Embryonic facial prominence (tissue), 1 donor: ENCODE results near the gene TPCN2.
"Not testable (repeated sequence)": the region's sequence is repeated elsewhere in the genome, so short reads cannot be mapped to it uniquely, and the experiment has no call there.

ENCODE experiments used
- DNase-seq: peaks from one replicate; pipeline ENCODE4 v3.0.0-alpha.2; 2016; ENCODE audit errors: extremely low spot score

TPCN2 gene

DNA sequence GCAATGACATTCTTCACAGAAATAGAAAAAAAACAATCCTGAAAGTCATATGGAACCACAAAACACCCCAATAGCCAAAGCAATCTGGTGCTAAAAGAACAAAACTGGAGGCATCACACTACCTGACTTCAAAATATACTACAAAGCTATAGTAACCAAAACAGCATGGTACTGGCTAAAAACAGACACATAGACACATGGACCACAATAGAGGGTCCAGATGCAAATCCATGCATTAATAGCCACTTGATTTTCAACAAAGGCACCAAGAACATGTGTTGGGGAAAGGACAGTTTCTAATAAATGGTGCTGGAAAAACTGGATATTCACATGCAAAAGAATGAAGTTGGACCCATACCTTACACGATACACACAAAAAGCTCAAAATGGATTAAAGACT is 79.2 kb downstream of the TPCN2 start:
- DNase-seq = no peak

DNA sequence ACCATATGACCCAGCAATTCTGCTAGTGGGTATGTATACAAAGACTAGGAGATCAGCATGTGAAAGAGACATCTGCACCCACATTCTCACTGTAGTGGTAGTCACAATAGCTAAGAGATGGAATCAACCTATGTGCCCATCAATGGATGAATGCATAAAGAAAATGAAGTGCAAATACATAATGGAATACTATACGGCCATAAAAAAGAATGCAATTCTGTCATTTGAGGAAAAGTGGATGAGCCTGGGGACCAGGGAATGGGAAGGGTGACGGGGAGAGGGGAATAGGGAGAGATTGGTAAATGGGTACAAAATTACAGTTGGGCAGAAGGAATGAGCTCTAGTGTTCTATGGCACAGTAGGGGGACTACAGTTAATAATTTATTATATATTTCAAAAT is 80.3 kb downstream of the TPCN2 start:
- DNase-seq = no peak

DNA sequence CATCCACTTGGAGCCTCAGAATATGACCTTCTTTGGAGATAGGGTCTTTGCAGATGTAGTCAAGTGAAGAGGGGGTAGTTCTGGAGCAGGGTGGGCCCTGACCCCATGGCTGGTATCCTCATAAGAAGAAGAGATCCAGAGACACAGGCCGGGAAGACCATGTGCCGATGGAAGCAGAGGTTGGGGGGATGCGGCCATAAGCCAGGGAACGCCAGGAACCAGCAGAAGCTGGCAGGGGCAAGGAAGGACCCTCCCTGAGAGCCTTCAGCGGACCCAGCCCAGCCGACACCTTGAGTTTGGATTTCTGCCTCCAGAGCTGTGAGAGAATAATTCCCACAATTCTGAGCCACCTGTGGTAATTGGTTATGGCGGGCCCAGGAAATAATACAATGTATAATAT is 80.9 kb downstream of the TPCN2 start:
- DNase-seq = no peak

DNA sequence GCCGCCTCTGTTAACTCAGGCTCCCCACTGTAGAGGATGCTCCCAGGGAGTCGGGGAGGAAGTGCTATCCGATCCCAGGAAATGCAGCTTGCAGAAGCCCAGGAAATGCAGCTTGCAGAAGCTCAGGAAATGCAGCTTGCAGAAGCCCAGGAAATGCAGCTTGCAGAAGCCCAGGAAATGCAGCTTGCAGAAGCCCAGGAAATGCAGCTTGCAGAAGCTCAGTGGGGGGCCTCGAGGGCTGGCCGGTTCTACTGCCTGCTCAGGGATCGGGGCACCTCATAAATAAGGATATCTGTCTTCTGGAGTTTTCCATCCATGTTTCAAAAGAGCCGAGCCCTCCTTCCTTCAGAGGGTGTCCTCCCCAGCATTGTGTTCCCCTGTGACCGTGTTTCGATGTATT is 81.9 kb downstream of the TPCN2 start:
- no peak for DNase-seq

DNA sequence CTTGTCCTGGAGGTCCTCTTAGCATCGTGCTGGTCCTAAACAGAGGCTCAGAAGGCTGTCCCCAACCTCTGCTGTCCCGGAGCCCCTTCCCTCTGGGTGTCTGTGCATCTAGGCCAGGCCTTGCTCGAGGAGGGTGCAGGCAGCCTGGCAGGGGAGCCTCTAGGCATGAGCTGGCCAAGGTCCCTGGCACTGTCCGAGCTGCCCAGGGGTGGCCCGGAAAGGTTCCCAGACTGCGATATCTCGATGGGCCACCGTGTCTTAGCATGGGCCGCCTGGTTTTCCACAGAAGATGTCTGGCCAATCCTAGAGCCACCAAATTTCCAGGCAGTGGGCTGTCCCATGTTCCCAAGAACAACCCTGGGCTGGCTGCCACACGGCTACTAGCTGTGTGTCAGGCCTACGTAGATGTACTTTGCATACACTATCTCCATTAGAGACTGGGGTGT is 82.4 kb downstream of the TPCN2 start:
- DNase-seq = no peak

DNA sequence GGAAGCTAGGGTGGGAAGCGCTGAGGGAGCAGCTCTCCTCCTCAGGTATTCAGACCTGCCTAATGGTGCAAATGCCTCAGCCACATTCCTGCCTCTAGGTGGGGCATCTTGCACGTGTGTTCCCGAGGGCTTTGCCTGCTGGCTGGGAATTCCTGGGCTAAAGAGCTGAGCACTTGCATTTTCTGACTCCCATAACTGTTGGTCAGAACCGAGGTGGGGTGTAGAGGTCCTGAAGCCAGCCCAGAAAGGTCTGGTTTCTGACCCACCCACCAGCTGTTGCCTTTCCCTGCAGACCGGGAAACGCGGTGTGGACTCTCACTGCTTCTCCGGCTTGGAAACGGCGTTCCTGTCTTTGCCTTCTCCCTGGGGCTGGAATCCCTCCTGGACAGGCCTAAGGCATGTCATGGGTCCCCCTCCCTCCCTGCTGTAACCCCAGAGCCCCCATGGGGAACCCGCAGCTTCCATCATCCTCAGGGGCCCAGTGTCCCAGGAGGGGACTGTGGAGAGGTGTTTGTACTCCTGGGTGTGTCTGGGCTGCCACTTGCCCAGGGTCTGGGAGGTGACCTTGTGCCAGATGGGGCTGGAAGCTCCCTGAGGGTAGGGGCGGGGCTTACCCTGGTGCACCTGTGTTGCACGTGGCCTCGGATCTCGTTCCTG is 83.0 kb downstream of the TPCN2 start:
- peak; percentile 66 for DNase-seq

DNA sequence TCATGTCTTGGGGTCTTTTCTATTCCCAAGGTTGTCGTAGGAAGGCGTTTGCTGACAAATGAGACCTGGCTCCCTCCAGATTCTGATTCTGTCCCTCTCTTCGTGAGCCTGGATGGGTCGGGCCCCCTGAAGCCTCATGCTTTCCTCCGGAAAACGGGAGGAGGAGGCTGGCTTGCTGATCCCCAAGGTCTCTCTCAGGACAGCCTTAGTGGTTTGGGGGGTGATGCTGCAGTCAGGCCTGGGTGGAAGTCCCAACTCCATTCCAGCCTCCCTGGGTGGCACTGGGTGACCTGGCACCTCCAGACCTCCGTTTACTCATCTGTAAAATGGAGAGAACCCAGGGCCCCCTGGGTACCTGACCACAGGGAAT is 83.6 kb downstream of the TPCN2 start:
- no peak for DNase-seq

DNA sequence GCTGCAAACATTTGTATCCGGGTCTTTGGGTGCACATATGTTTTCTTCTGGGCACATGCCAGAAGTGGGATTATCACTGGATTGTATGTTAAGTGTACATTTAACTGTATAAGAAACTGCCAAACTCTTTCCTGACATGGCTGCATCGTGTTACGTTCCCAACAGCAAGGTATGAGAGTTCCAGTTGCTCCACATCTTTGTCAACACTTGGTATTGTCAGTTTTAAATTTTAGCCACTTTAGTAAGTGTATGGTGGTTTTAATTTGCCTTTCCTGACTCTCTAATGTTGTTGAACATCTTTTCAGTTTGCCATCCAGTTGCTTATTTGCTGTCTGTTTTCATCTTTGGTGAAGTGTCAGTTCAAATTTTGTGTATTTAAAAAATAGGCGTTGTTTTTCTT is 84.5 kb downstream of the TPCN2 start:
- no peak for DNase-seq

DNA sequence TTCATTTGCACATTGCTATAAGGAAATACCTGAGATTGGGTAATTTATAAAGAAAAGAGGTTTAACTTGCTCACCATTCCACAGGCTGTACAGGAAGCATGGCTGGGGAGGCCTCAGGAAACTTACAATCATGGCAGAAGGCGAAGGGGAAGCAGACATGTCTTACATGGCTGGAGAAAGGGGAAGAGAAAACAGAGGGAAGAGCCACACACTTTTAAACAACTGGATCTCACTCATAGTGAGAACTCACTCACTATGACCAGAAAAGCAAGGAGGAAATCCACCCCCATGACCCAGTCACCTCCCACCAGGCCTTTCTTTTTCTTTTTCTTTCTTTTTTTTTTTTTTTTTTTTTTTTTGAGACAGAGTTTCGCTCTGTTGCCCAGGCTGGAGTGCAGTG is 85.5 kb downstream of the TPCN2 start:
- not testable (repeated sequence) for DNase-seq

DNA sequence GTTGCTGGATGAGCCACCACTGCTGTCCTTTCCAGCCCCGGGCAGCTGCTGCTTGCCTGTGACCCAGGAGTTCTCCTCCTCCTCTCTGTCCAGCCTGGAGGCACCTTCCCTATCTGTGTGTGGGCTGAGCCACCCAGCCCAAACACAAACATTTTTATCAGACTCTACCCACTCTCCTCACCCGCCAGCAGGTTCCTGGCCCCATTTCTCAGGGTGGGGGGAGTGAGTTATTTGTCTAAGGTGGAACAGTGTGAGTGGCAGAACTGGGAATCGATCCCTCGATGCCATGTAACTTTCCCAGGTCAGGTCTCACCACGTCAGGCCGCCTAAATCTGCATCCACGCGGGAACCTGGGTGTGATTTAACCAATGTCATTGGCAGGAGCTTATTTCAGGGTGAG is 86.2 kb downstream of the TPCN2 start:
- no peak for DNase-seq

DNA sequence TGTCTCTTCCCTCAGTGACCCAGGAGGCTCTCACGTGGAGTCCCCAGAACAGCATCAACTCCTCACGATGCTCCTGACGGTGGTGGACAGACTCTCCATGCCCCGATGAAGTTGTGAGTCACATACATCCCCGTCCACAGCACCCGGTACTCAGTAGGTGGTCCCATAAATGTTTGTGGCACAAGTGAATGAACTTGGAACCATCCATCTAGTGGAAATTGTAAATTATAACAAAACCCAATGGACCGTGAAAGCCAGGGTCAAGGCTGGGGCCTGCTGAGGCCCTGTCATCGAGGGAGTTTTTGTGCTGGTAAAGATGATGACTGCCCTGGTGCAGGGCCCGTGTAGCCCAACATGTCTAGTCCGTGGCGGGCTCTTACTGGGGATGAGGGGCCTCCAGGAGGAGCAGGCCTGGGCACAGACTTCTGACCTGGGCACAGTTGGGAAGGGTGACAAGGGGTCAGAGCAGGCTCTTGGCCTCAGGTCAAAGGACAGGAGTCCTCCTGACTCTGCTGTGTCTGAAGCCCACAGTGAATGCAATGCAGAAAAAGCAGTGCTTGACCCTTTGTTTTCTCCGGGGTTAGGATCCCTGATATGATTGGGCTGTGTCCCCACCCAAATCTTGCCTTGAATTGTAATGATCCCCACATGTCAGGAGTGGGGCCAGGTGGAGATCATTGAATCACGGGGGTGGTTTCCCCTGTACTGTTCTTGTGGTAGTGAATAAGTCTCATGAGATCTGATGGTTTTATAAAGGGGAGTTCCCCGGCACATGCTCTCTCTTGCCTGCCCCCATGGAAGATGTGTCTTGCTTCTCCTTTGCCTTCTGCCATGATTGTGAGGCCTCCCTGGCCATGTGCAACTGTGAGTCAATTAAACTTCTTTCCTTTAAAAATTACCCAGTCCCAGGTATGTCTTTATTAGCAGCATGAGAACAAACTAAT is 87.0 kb downstream of the TPCN2 start:
- no peak for DNase-seq

DNA sequence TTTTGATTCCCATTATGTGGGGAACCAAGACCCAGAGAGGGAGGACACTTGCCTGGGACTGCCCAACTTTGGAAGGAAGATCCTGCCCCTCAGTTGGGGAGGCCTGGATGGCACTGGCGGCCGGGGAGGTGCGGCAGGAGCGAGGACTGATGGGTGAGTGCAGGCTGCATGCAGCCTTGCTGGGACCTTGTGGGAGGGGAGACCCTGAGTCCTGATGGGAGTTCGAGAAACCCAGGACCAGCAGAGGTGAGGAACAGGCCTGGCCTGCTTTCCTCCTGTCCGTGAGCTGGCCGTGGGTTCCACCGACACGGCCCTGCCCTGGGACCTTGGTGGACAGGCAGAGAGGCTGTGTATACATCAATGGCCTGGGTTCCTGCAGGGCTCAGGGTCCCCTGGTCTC is 87.7 kb downstream of the TPCN2 start:
- DNase-seq = no peak

DNA sequence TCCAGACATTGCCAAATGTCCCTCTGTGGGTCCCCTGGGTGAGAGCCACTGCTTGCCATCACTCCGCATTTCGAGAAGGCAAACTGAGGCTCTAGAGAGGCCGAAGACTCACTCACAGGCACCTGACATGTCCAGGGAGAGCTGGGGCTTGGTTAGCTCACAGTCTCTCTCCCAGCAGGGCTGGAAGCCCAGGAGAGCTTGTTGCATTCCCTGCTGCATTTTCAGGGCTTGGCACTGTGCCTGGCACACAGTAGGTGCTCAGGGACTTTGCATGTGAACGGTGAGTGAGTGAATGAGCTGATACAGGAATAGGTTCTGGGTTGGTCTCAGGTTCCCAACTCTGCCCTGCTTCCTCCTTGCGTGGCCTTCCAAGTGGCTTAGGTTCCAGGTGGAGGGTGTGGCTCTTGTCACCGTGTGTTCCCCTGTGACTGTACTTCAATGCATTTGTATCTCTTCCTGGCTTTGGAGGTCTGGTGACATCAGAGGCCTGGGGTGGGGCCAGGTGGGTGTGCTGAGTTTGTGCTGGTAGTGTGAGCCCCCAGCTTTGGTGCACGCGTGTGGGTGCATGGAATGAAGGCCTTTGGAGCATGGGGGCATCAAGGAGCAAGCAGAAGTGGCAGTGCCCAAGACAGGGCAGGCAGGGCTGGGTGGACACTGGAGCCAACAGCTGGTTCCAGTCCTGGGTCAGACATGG is 88.6 kb downstream of the TPCN2 start:
- no peak for DNase-seq

DNA sequence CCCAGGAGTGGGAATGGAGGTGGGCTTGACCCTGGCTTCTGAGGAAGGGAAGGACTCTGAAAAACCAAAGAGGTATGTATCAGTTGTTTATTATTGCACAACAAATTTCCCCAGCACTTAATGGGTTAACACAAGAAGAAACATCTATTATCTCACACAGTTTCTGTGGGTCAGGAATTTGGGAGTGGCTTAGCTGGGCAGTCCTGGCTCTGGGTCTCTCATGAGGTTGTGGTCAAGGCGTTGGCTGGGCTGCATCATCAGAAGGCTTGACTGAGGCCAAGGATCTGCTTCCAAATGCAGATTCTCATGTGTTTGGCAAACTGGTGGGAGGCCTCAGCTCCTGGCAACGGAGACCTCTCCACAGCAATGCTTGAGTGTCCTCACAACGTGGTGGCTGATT is 89.5 kb downstream of the TPCN2 start:
- DNase-seq = no peak

DNA sequence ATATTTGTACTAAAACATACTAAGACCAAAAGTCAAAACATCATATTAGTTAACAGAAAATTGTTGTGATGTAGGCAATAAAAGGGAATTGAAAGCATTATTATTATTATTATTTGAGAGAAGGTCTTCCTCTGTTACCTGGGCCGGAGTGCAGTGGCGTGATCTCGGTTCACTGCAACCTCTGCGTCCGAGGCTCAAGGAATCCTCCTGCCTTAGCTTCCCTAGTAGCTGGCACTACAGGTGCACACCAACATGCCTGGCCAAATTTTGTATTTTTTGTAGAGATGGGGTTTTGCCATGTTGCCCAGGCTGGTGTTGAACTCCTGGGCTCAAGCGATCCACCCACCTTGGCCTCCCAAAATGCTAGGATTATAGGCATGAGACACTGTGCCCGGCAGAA is 91.4 kb downstream of the TPCN2 start:
- DNase-seq = not testable (repeated sequence)

DNA sequence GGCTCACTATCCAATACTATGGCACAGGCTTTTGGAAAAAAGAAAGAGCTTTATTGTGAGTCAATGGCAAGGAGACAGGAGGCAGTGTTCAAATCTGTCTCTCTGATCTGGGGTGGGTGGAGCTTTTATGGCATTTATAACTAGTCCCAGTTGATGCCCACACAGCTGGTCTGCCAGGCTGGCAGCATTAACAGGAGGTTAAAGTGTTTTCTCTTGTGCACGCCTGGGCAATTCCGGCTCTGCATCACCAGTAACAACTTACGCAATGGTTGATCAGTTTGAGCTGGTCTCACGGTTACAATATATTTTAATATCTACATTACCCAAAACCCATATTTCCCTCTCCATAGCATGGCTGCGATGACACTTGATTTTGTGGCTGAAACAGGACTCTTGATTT is 91.9 kb downstream of the TPCN2 start:
- DNase-seq = no peak

DNA sequence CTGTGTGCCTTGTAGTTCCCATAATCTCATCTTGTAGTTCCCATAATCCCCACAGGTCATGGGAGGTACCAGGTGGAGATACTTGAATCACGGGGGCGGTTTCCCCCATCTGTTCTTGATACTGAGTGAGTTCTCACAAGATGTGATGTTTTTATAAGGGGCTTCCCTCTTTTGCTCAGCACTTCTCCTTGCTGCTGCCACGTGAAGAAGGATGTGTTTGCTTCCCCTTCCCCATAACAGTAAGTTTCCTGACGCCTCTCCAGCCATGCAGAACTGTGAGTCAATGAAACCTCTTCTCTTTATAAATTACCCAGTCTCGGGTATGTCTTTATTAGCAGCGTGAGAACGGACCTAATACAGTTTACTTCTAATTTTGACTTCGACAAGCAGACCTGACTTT is 93.0 kb downstream of the TPCN2 start:
- DNase-seq = no peak

DNA sequence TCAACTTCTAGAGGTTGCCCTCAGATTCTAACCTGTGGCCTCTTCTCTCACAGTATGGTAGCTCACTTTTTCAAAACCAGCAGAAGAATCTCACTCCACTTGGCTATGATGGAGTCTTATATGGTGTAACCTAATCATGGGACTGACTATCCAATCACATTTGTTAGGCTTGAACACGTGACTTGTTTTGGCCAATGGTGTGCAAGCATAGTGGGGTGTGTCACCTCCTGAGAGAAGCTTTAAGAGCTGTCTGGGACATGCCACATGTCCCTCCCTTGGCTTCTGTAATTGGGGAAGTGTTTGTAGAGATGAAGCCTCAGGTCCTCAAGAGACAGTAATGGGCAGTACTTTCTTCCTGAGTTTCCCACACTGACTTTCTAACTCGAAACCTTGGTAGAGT is 94.2 kb downstream of the TPCN2 start:
- DNase-seq = no peak

DNA sequence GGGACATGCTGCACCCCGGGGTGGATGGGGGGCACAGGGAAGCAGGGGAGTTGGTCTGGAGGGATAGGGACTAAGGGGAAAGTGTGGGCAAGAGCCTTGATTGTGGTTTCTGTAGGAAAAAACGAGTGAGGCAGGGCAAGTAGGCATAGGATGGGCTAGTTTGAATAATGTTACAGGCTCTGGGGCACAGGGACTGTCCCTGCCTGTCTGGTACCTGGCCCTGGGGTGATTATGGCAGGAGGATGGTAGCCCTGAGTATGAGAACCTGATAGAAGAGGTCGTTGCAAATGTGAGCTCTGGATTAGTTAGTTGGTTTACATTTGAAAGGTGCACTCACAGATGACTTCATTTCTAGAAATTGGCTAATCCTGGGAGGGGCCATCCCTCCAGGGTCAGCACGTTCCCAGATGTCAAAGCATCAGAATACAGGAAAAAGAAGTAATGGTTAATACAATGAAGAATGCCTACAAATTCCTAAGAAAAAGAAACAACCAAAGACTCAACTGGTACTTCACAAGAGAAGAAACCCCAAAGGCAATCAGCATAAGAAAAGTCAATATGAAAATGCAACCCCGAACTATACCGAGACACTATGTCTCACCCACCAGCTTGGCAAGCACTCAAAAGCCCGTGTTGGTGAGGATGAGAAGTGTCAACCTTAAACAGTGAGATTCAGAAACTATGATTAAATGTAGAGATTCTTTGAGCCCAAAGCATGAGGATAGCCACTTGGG is 95.8 kb downstream of the TPCN2 start:
- no peak for DNase-seq

DNA sequence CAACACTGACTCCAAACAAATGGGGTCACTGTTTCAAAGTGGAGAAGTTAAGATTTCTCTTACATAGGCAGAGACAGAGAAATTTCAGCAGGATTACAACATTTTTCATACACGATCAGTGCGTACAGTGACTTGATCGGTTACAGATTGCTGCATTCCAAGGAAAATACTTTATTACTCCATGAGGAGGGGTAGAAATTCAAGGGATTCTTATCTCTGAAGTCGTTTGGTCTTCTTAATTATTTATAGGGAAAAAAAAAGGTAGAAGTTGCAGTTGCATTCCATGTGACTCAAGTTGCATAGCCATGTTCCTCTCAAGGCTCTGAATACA is 96.3 kb downstream of the TPCN2 start:
- DNase-seq = no peak

DNA sequence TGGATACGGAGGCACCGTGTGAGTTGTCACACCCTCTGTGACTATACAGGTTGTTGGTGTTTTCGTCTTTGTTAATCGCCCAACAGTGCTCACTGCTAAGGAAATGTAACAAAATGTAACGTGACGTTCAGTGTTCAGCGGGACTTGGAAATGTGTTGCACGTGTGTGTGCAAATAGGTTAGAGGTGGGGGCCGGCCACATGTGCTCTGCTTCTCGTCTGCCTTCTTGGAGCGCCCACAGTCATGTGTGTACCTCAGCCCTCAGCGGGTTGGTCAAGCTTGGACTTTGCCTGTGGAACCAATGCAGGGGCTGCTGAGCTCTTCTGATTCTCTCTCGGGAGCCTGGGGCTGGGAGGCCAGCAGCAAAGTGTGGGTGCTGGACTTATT is 99.6 kb downstream of the TPCN2 start:
- no peak for DNase-seq

DNA sequence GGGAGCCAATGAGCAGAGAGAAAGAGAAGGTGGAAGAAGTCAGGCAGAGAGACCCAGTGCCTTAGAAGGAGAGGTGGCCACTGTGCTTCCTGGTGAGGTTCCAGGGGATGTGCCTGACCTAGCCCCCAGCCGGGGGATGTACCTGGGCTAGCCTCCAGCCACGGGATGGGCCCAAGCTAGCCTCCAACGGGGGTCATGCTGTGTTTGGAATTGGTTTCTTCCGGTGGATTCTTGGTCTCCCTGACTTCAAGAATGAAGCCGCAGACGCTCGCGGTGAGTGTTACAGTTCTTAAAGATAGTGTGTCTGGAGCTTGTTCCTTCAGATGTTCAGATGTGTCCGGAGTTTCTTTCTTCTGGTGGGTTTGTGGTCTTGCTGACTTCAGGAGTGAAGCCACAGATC is 100.1 kb downstream of the TPCN2 start:
- no peak for DNase-seq
